Parathyroid adenoma (tissue), 2 donors: Measurements from ENCODE around the gene EHBP1L1.

Experiments
- H2AFZ ChIP-seq: fragments of 300-600 bp; sonication (generic); one replicate; pipeline ENCODE4 v1.7.0; 2017; ENCODE audit warnings: antibody characterized with exemption, mild to moderate bottlenecking
- H3K27ac ChIP-seq: fragments of 300-600 bp; sonication (generic); one replicate; pipeline ENCODE4 v1.7.0; 2017
- H3K27me3 ChIP-seq: fragments of 300-600 bp; sonication (generic); one replicate; pipeline ENCODE4 v1.7.0; 2017; ENCODE audit warnings: low read length; ENCODE audit not compliant: control insufficient read depth, insufficient read depth
- H3K36me3 ChIP-seq: fragments of 300-600 bp; sonication (generic); one replicate; pipeline ENCODE4 v1.7.0; 2017; ENCODE audit warnings: low read length; ENCODE audit not compliant: control insufficient read depth, insufficient read depth
- H3K4me1 ChIP-seq: fragments of 300-600 bp; sonication (generic); one replicate; pipeline ENCODE4 v1.7.0; 2017; ENCODE audit warnings: control low read depth
- H3K4me2 ChIP-seq: fragments of 300-600 bp; sonication (generic); one replicate; pipeline ENCODE4 v1.7.0; 2017; ENCODE audit warnings: low read length
- H3K4me3 ChIP-seq: fragments of 300-600 bp; sonication (generic); one replicate; pipeline ENCODE4 v1.7.0; 2017; ENCODE audit warnings: low read depth, low read length
- H3K79me2 ChIP-seq: fragments of 300-600 bp; sonication (generic); one replicate; pipeline ENCODE4 v1.7.0; 2017; ENCODE audit warnings: control low read depth
- H3K9ac ChIP-seq: fragments of 300-600 bp; sonication (generic); one replicate; pipeline ENCODE4 v1.7.0; 2017; ENCODE audit warnings: mild to moderate bottlenecking
- H3K9me3 ChIP-seq: fragments of 300-600 bp; sonication (generic); one replicate; pipeline ENCODE4 v1.7.0; 2017; ENCODE audit warnings: low read length; ENCODE audit not compliant: control insufficient read depth
- TF ChIP-seq, protein P1 (sequence below): fragments of 300-600 bp; sonication (generic); IDR thresholded peaks from one replicate; pipeline ENCODE4 v1.7.0; 2017; ENCODE audit warnings: antibody characterized with exemption, mild to moderate bottlenecking
- donor health status: primary hyperparathyroidism.

Gene EHBP1L1

GRCh38 chr11:65590240-65590738 is 14.4 kb downstream of the EHBP1L1 start:
- H3K9me3 ChIP-seq, result no peaks in the 10 kb centered on the region
- no peak overlapping the region for H3K4me3 ChIP-seq
- no peak overlapping the region for H3K27ac ChIP-seq
- H3K9ac ChIP-seq, result no peak overlapping the region
- H3K36me3 ChIP-seq, result no peaks in the 10 kb centered on the region
- H3K79me2 ChIP-seq, result no peaks in the 10 kb centered on the region
- H3K4me1 ChIP-seq, result no peaks in the 10 kb centered on the region
- TF ChIP-seq, protein P1, sequence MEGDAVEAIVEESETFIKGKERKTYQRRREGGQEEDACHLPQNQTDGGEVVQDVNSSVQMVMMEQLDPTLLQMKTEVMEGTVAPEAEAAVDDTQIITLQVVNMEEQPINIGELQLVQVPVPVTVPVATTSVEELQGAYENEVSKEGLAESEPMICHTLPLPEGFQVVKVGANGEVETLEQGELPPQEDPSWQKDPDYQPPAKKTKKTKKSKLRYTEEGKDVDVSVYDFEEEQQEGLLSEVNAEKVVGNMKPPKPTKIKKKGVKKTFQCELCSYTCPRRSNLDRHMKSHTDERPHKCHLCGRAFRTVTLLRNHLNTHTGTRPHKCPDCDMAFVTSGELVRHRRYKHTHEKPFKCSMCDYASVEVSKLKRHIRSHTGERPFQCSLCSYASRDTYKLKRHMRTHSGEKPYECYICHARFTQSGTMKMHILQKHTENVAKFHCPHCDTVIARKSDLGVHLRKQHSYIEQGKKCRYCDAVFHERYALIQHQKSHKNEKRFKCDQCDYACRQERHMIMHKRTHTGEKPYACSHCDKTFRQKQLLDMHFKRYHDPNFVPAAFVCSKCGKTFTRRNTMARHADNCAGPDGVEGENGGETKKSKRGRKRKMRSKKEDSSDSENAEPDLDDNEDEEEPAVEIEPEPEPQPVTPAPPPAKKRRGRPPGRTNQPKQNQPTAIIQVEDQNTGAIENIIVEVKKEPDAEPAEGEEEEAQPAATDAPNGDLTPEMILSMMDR, result no peak
- no peak overlapping the region for H3K4me2 ChIP-seq
- no peaks in the 10 kb centered on the region for H3K27me3 ChIP-seq
- no peak overlapping the region for H2AFZ ChIP-seq

DNA sequence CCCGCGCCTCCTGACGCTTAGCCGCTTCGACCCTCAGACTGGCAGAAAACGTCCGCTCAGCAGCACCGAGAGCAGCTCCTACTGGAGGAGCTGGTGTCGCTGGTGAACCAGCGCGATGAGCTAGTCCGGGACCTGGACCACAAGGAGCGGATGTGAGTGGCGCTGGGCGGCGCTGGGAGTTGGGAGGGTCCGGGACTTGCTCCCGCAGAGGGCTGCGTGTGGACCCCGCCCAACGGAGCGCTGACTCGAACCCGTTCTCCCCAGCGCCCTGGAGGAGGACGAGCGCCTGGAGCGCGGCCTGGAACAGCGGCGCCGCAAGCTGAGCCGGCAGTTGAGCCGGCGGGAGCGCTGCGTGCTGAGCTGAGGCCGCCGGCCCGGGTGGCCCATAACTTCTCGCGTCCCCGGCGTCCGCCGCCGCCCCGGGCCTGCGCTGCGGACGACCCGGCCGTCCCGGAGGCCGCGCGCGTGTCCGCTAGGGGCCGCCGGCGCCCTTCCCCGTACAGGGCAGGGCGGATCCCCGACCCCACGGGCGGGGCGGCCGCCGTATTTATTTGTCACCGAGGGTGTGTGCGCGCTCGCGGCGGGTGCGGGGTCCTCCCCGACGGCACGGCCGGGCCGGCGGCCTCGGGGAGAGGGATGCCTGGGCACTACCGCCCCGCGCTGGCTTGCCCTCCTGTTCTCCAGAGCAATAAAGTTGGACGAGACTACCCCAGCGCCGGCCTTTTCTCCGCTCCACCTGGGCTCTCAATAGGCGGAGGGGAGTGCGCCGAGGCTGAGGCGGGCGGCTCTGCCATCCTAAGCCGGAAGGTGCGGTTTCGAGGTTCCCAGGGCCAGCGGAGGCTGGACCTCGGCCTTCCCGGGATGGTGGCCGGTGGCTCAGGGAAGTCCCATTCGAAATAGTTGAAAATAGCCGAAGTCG is 16.3 kb downstream of the EHBP1L1 start:
- Histone ChIP-seq H3K4me3 (no peak overlapping the region), H3K4me1 (no peaks in the 10 kb centered on the region), H3K27ac (no peak overlapping the region), H3K4me2 (no peak overlapping the region), H3K79me2 (no peaks in the 10 kb centered on the region), H2AFZ (no peak overlapping the region), H3K36me3 (no peaks in the 10 kb centered on the region), H3K9me3 (no peaks in the 10 kb centered on the region), H3K9ac (no peak overlapping the region), H3K27me3 (no peaks in the 10 kb centered on the region)
- TF ChIP-seq, protein P1, result no peak

- no peak overlapping the region for H3K9ac ChIP-seq
- TF ChIP-seq, protein P1, result no peak
- H3K4me3 ChIP-seq, result no peak overlapping the region
- no peaks in the 10 kb centered on the region for H3K4me1 ChIP-seq
- no peak overlapping the region for H3K27ac ChIP-seq
- no peak overlapping the region for H3K4me2 ChIP-seq
- no peaks in the 10 kb centered on the region for H3K27me3 ChIP-seq
- H3K36me3 ChIP-seq, result no peaks in the 10 kb centered on the region
- H2AFZ ChIP-seq, result no peak overlapping the region
- H3K9me3 ChIP-seq, result no peaks in the 10 kb centered on the region
- H3K79me2 ChIP-seq, result no peaks in the 10 kb centered on the region
Observed at GRCh38 chr11:65592858-65593517, 17.1 kb downstream of the EHBP1L1 start.

DNA sequence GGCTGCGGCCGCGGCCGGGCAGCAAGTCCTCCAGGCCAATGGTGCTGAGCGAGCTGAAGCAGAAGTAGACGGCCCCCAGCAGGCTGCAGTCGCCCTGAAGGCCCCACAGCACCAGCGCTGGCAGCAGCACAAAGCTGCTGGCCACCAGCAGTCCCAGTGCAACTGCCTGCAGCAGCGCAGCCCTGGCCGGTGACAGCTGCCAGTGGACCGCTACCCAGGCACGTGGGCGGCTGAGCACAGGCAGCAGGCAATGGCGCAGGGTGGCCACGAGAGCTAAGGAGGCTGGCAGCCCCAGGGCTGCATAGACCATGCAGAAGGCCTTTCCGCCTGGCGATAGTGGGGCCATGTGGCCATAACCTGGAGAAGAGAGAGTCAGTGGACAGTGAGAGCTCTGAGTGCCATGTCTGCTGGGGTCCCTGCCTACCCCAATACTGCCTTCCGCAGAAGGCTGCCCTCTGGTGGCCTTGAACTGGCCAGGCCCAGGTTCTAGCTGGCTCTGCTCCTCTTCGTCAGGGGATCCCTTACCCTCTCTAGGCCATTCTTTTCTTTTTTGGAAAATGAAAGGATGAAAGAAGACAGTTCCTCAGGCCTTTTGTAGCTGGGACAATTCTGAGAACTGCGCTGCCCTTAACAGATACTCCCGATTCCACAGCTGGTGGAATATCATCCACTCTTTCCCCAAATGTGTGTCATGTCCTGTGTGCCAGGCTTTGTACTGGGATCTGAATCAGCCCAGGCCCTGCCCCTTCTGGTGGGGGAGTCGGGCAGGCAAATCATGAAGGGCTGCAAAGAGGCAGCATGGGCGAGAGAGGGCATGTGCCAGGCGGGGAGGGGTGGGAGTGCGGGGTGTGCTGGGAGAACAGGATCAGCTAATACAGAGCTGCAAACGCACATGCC is 17.9 kb downstream of the EHBP1L1 start:
- Histone ChIP-seq H3K27ac (no peak overlapping the region), H3K9ac (no peak overlapping the region), H3K4me2 (no peak overlapping the region), H3K79me2 (no peaks in the 10 kb centered on the region), H2AFZ (no peak overlapping the region), H3K4me3 (no peak overlapping the region), H3K4me1 (no peaks in the 10 kb centered on the region), H3K36me3 (no peaks in the 10 kb centered on the region), H3K9me3 (no peaks in the 10 kb centered on the region), H3K27me3 (no peaks in the 10 kb centered on the region)
- TF ChIP-seq, protein P1, result peak; percentile 40
